Fibroblast of the aortic adventitia (primary cell): ENCODE data around the gene CYFIP1. TPM values are rescaled to one million over a fixed set of nuclear protein-coding genes. Genes with fewer than 3 reads are reported as not detected.

Experiments
- DNase-seq: peaks from one replicate; pipeline ENCODE4 v3.0.0-alpha.2; 2010; ENCODE audit warnings: low read depth
- H3K4me3 ChIP-seq: 2 replicates; pipeline ENCODE4 v1.5.1; 2011; ENCODE audit warnings: low read depth, mild to moderate bottlenecking, control low read depth, low read length, moderate library complexity
- CTCF ChIP-seq: IDR thresholded peaks from 2 replicates; pipeline ENCODE4 v1.5.1; 2011; ENCODE audit warnings: mild to moderate bottlenecking, low read length, control low read depth, inconsistent platforms; ENCODE audit not compliant: insufficient read depth
- total RNA-seq: library from RNA; depleted of rRNA; stranded (reverse); fragments of >200 nt; gene quantifications from 2 replicates; pipeline ENCODE4 v1.2.3, GENCODE V29; 2012; ENCODE audit warnings: low replicate concordance

CYFIP1 gene
- total RNA-seq, 1 donor: 95.8 TPM

GRCh38 chr15:22968366-22968765, 11.8 kb downstream of the CYFIP1 start:
- peak; percentile 90 for DNase-seq
- no peak for TF ChIP-seq CTCF
- H3K4me3 ChIP-seq: no peak overlapping the region

- TF ChIP-seq CTCF: no peak
- no peak overlapping the region for H3K4me3 ChIP-seq
- DNase-seq: no peak
Measured at GRCh38 chr15:22967084-22967770, 12.9 kb downstream of the CYFIP1 start.

GRCh38 chr15:22966321-22967083, 13.7 kb downstream of the CYFIP1 start:
- H3K4me3 ChIP-seq: no peak overlapping the region
- TF ChIP-seq CTCF: no peak
- no peak for DNase-seq

GRCh38 chr15:22963641-22964040, 16.5 kb downstream of the CYFIP1 start:
- no peak overlapping the region for H3K4me3 ChIP-seq
- no peak for TF ChIP-seq CTCF
- no peak for DNase-seq

- DNase-seq: no peak
Measured at GRCh38 chr15:22962611-22963010, 17.6 kb downstream of the CYFIP1 start.

GRCh38 chr15:22961762-22962161, 18.4 kb downstream of the CYFIP1 start:
- H3K4me3 ChIP-seq: no peak overlapping the region
- peak; percentile 59 for DNase-seq
- no peak for TF ChIP-seq CTCF

More at GRCh38 chr15:22962611-22963010, 17.6 kb downstream of the CYFIP1 start:
- no peak for TF ChIP-seq CTCF
- no peak overlapping the region for H3K4me3 ChIP-seq
